HCT116 (cell line): ENCODE results near the gene UBAP2L. TPM values are rescaled to one million over a fixed set of nuclear protein-coding genes. Genes with fewer than 3 reads are reported as not detected.

Experiments
- ATAC-seq: fragments of 200-7000 bp; cut with Tn5 transposase; 2 replicates; pipeline ENCODE4 v1.9.1; 2020; ENCODE audit warnings: mild to moderate bottlenecking, moderate library complexity
- BruUV-seq: library from RNA; stranded (reverse); fragments of 400-500 nt; replicated peaks from 2 replicates; lab custom pipeline; 2021; lab: Mats Ljungman, UMichigan
- CTCF ChIA-PET: fragments of 300-600 bp; sonication (Branson Sonifier 250); formaldehyde crosslinking; loops from one replicate; lab custom pipeline; 2021; ENCODE audit warnings: antibody characterized with exemption; lab: Charles Lee
- POLR2A ChIA-PET: fragments of 300-600, 350-600 bp; sonication (Branson Sonifier 250); formaldehyde crosslinking; loops from one replicate; lab custom pipeline; 2021; ENCODE audit warnings: antibody characterized with exemption; lab: Charles Lee
- RAD21 ChIA-PET, 2 experiments: fragments of 300-600 bp; sonication (Branson Sonifier 250); formaldehyde crosslinking; loops; one replicate each; lab custom pipeline; 2023; ENCODE audit warnings: low total read pairs in 2 of 2; ENCODE audit not compliant: uncharacterized antibody in 2 of 2, unreplicated experiment in 2 of 2, low non-redundant PET in 1 of 2; lab: Charles Lee
- DNase-seq: peaks from one replicate; pipeline ENCODE4 v3.0.0-alpha.2; 2010; ENCODE audit warnings: low read depth, low spot score
- H2AFZ ChIP-seq: fragments of 200-600 bp; shearing (Covaris generic), sonication (generic); 2 replicates; pipeline ENCODE4 v1.6.1; 2017; ENCODE audit warnings: low read depth, mixed run types, mixed read lengths, antibody characterized with exemption, low read length; ENCODE audit not compliant: poor library complexity, severe bottlenecking
- H3K27ac ChIP-seq: 2 replicates; pipeline ENCODE4 v1.5.1; 2012; ENCODE audit warnings: low read depth, low read length
- H3K27me3 ChIP-seq: fragments of 200-600 bp; sonication (generic); 2 replicates; pipeline ENCODE4 v1.6.1; 2016; ENCODE audit warnings: mixed run types, low read length, mixed read lengths; ENCODE audit not compliant: insufficient read depth
- H3K36me3 ChIP-seq, 2 experiments: fragments of 200-500 bp in 1 of 2; fragments of 200-600 bp in 1 of 2; sonication (Bioruptor generic) in 1 of 2; sonication (generic) in 1 of 2; 2 replicates each; pipeline versions ENCODE4 v1.5.1 to v1.6.1; 2014 to 2016; ENCODE audit warnings: low read length in 2 of 2, inconsistent platforms in 1 of 2, mixed read lengths in 1 of 2, mixed run types in 1 of 2; ENCODE audit not compliant: insufficient read depth in 2 of 2, control insufficient read depth in 1 of 2
- H3K4me1 ChIP-seq, 2 experiments: fragments of 200-600 bp in 1 of 2; sonication (generic) in 1 of 2; 2 replicates each; pipeline versions ENCODE4 v1.5.1 to v1.6.1; 2012 to 2017; ENCODE audit warnings: low read length in 2 of 2, inconsistent platforms in 1 of 2, mild to moderate bottlenecking in 1 of 2, mixed read lengths in 1 of 2, mixed run types in 1 of 2, moderate library complexity in 1 of 2; ENCODE audit not compliant: insufficient read depth in 2 of 2, control insufficient read depth in 1 of 2
- H3K4me2 ChIP-seq: fragments of 200-600 bp; sonication (generic); 2 replicates; pipeline ENCODE4 v1.6.1; 2017; ENCODE audit warnings: mixed run types, low read length, mixed read lengths
- H3K4me3 ChIP-seq, 2 experiments: fragments of 200-600 bp in 1 of 2; sonication (generic) in 1 of 2; replicated peaks in 1 of 2; 2 replicates each; pipeline ENCODE4 v1.5.1; 2011 to 2016; ENCODE audit warnings: low read length in 2 of 2, control low read depth in 1 of 2, low read depth in 1 of 2, mild to moderate bottlenecking in 1 of 2, mixed read lengths in 1 of 2, mixed run types in 1 of 2
- H3K79me2 ChIP-seq: fragments of 200-600 bp; sonication (generic); 2 replicates; pipeline ENCODE4 v1.6.1; 2017; ENCODE audit warnings: mild to moderate bottlenecking, mixed run types, low read length, moderate library complexity, mixed read lengths; ENCODE audit not compliant: insufficient read depth
- H3K9ac ChIP-seq: fragments of 200-600 bp; sonication (generic); 2 replicates; pipeline ENCODE4 v1.6.1; 2016; ENCODE audit warnings: low read length, mixed read lengths
- H3K9me2 ChIP-seq: fragments of 200-600 bp; sonication (generic), shearing (Covaris generic); 2 replicates; pipeline ENCODE4 v1.6.1; 2017; ENCODE audit warnings: mixed run types, mild to moderate bottlenecking, moderate library complexity; ENCODE audit not compliant: insufficient read depth
- H3K9me3 ChIP-seq, 2 experiments: fragments of 200-500 bp in 1 of 2; fragments of 200-600 bp in 1 of 2; sonication (Bioruptor generic) in 1 of 2; sonication (generic) in 1 of 2; 2 replicates each; pipeline ENCODE4 v1.6.1; 2014 to 2017; ENCODE audit warnings: low read length in 2 of 2, mixed read lengths in 2 of 2, inconsistent platforms in 1 of 2, low read depth in 1 of 2, mild to moderate bottlenecking in 1 of 2, mixed run types in 1 of 2, moderate library complexity in 1 of 2; ENCODE audit not compliant: control insufficient read depth in 1 of 2, insufficient read depth in 1 of 2
- H4K20me1 ChIP-seq: fragments of 200-600 bp; sonication (generic), shearing (Covaris generic); 2 replicates; pipeline ENCODE4 v1.6.1; 2017; ENCODE audit warnings: mixed run types, mild to moderate bottlenecking, moderate library complexity; ENCODE audit not compliant: insufficient read depth
- CBX3 ChIP-seq: IDR thresholded peaks from 2 replicates; pipeline ENCODE4 v1.6.1; 2012; ENCODE audit warnings: low read depth
- CEBPB ChIP-seq: IDR thresholded peaks from 2 replicates; pipeline ENCODE4 v1.6.1; 2012; ENCODE audit warnings: low read depth
- EGR1 ChIP-seq: IDR thresholded peaks from 2 replicates; pipeline ENCODE4 v1.6.1; 2012; ENCODE audit warnings: low read depth
- ELF1 ChIP-seq: IDR thresholded peaks from 2 replicates; pipeline ENCODE4 v1.6.1; 2012; ENCODE audit warnings: low read depth, borderline replicate concordance
- EZH2 ChIP-seq: fragments of 200-600 bp; sonication (generic); IDR thresholded peaks from 2 replicates; pipeline ENCODE4 v1.6.1; 2017; ENCODE audit warnings: antibody characterized with exemption, mixed run types
- EZH2phosphoT487 ChIP-seq: fragments of 200-600 bp; IDR thresholded peaks from 2 replicates; pipeline ENCODE4 v1.6.1; 2018; ENCODE audit warnings: antibody characterized with exemption, borderline replicate concordance
- FOSL1 ChIP-seq: IDR thresholded peaks from 2 replicates; pipeline ENCODE4 v1.6.1; 2012; ENCODE audit warnings: low read depth
- JUND ChIP-seq: IDR thresholded peaks from 2 replicates; pipeline ENCODE4 v1.6.1; 2012
- POLR2A ChIP-seq: IDR thresholded peaks from 2 replicates; pipeline ENCODE4 v1.7.0; 2011; ENCODE audit warnings: borderline replicate concordance; ENCODE audit not compliant: insufficient read depth, insufficient read length; ENCODE audit errors: extremely low read depth
- POLR2AphosphoS5 ChIP-seq: IDR thresholded peaks from 2 replicates; pipeline ENCODE4 v1.6.1; 2011; ENCODE audit warnings: mild to moderate bottlenecking, low read depth, low read length, moderate library complexity
- RAD21 ChIP-seq: IDR thresholded peaks from 2 replicates; pipeline ENCODE4 v1.6.1; 2012; ENCODE audit warnings: low read depth, mild to moderate bottlenecking
- SIN3A ChIP-seq: IDR thresholded peaks from 2 replicates; pipeline ENCODE4 v1.6.1; 2012; ENCODE audit warnings: low read depth
- SP1 ChIP-seq: IDR thresholded peaks from 2 replicates; pipeline ENCODE4 v1.6.1; 2012; ENCODE audit warnings: low read depth
- SRF ChIP-seq: IDR thresholded peaks from 2 replicates; pipeline ENCODE4 v1.6.1; 2012; ENCODE audit warnings: low read depth
- TCF7L2 ChIP-seq: IDR thresholded peaks from 2 replicates; pipeline ENCODE4 v1.7.0; 2011; ENCODE audit warnings: borderline replicate concordance, inconsistent platforms; ENCODE audit not compliant: insufficient read depth, insufficient read length; ENCODE audit errors: extremely low read depth
- ZFX ChIP-seq: fragments of 450-650 bp; IDR thresholded peaks from 2 replicates; pipeline ENCODE4 v1.6.1; 2017
- ZNF274 ChIP-seq: fragments of 200-500 bp; sonication (Bioruptor generic); IDR thresholded peaks from 2 replicates; pipeline ENCODE4 v1.6.1; 2014; ENCODE audit warnings: mild to moderate bottlenecking, low read depth, low read length, inconsistent platforms
- intact Hi-C: fragments of 100-400 bp; cut with micrococcal nuclease; formaldehyde crosslinking; loops from 2 replicates; pipeline ENCODE4 v1.10.0; 2022
- total RNA-seq: library from RNA; stranded (reverse); gene quantifications from one replicate; pipeline ENCODE4 v1.2.1, GENCODE V29; 2021; ENCODE audit not compliant: unreplicated experiment
- TF ChIP-seq, protein P1 (sequence below), 3 experiments: fragments of 200-600 bp in 1 of 3; sonication (generic) in 1 of 3; IDR thresholded peaks in 2 of 3; conservative IDR thresholded peaks in 1 of 3; 2 replicates each; pipeline ENCODE4 v1.5.1; 2012 to 2017; ENCODE audit warnings: low read depth in 2 of 3, low read length in 2 of 3, antibody characterized with exemption in 1 of 3, borderline replicate concordance in 1 of 3, control low read depth in 1 of 3, mild to moderate bottlenecking in 1 of 3, mixed read lengths in 1 of 3, mixed run types in 1 of 3, moderate library complexity in 1 of 3; ENCODE audit not compliant: insufficient read depth in 1 of 3
- TF ChIP-seq, protein P2 (sequence below): IDR thresholded peaks from 2 replicates; pipeline ENCODE4 v1.6.1; 2012
- TF ChIP-seq, protein P3 (sequence below): IDR thresholded peaks from 2 replicates; pipeline ENCODE4 v1.6.1; 2012; ENCODE audit warnings: low read depth

UBAP2L gene
- total RNA-seq, 1 experiment from 2014 or later: 189 TPM

DNA sequence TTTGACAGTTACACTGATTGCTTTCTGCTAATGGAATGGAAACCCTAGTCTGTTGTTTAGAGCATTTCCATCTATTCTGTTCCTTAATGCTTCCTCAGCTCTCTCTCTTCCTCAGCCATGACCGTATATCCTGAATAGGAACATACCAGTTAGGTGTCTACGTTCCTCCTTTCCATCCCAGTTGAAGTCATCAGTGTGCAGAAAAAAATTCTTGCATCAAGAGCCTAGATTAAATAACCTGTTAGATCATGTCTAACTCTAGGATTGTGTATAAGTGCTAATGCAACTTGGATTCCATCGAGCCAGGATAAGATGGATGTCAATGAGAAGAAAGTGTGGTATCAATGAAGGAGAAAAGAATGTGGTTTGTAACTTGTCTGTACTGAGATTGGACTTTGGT, 18.7 kb downstream of the UBAP2L start:
- no peak overlapping the region for H2AFZ ChIP-seq
- ATAC-seq: no peak
- BruUV-seq: no TSS peak
- peaks cover 86% of the 10 kb centered on the region for H3K79me2 ChIP-seq
- peaks cover 13% of the 10 kb centered on the region; the same call in 1 of the 2 replicates for H4K20me1 ChIP-seq
- no peak for DNase-seq
- H3K4me1 ChIP-seq: no peaks in the 10 kb centered on the region
- no peak overlapping the region for H3K4me2 ChIP-seq
- H3K9me2 ChIP-seq: no peaks in the 10 kb centered on the region
- H3K9ac ChIP-seq: no peak overlapping the region
- TF ChIP-seq ZFX (no peak), EZH2phosphoT487 (no peak), POLR2A (no peak), CBX3 (no peak), FOSL1 (no peak), TCF7L2 (no peak), ELF1 (no peak), ZNF274 (no peak), EZH2 (no peak), SRF (no peak), SIN3A (no peak), JUND (no peak), CEBPB (no peak), SP1 (no peak), EGR1 (no peak), POLR2AphosphoS5 (no peak), RAD21 (no peak)
- TF ChIP-seq, protein P1, sequence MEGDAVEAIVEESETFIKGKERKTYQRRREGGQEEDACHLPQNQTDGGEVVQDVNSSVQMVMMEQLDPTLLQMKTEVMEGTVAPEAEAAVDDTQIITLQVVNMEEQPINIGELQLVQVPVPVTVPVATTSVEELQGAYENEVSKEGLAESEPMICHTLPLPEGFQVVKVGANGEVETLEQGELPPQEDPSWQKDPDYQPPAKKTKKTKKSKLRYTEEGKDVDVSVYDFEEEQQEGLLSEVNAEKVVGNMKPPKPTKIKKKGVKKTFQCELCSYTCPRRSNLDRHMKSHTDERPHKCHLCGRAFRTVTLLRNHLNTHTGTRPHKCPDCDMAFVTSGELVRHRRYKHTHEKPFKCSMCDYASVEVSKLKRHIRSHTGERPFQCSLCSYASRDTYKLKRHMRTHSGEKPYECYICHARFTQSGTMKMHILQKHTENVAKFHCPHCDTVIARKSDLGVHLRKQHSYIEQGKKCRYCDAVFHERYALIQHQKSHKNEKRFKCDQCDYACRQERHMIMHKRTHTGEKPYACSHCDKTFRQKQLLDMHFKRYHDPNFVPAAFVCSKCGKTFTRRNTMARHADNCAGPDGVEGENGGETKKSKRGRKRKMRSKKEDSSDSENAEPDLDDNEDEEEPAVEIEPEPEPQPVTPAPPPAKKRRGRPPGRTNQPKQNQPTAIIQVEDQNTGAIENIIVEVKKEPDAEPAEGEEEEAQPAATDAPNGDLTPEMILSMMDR (IDR thresholded peaks at IDR 0.05 in 2 of 3, conservative IDR thresholded peaks at IDR 0.05 in 1 of 3; ENCODE audit: borderline replicate concordance in 1 of 3, insufficient read depth in 1 of 3, low read depth in 2 of 3, low read length in 2 of 3): no peak
- TF ChIP-seq, protein P2, sequence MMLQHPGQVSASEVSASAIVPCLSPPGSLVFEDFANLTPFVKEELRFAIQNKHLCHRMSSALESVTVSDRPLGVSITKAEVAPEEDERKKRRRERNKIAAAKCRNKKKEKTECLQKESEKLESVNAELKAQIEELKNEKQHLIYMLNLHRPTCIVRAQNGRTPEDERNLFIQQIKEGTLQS: no peak
- TF ChIP-seq, protein P3, sequence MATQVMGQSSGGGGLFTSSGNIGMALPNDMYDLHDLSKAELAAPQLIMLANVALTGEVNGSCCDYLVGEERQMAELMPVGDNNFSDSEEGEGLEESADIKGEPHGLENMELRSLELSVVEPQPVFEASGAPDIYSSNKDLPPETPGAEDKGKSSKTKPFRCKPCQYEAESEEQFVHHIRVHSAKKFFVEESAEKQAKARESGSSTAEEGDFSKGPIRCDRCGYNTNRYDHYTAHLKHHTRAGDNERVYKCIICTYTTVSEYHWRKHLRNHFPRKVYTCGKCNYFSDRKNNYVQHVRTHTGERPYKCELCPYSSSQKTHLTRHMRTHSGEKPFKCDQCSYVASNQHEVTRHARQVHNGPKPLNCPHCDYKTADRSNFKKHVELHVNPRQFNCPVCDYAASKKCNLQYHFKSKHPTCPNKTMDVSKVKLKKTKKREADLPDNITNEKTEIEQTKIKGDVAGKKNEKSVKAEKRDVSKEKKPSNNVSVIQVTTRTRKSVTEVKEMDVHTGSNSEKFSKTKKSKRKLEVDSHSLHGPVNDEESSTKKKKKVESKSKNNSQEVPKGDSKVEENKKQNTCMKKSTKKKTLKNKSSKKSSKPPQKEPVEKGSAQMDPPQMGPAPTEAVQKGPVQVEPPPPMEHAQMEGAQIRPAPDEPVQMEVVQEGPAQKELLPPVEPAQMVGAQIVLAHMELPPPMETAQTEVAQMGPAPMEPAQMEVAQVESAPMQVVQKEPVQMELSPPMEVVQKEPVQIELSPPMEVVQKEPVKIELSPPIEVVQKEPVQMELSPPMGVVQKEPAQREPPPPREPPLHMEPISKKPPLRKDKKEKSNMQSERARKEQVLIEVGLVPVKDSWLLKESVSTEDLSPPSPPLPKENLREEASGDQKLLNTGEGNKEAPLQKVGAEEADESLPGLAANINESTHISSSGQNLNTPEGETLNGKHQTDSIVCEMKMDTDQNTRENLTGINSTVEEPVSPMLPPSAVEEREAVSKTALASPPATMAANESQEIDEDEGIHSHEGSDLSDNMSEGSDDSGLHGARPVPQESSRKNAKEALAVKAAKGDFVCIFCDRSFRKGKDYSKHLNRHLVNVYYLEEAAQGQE: no peak
- peaks cover 68 to 83% of the 10 kb centered on the region in 2 experiments for H3K36me3 ChIP-seq
- intact Hi-C loops: no loop called here
- no peak overlapping the region for H3K4me3 ChIP-seq
- H3K27me3 ChIP-seq: no peaks in the 10 kb centered on the region
- POLR2A ChIA-PET: no interaction called here
- RAD21 ChIA-PET: no interaction called here
- CTCF ChIA-PET: no interaction called here
- no peak overlapping the region for H3K27ac ChIP-seq
- H3K9me3 ChIP-seq: no peaks in the 10 kb centered on the region
